ENCODE data around the gene MLANA.

The MLANA gene

GRCh38 chr9:5870020-5870339 is 20.7 kb upstream of the MLANA start:
- Histone ChIP-seq H3K4me1 (ENCODE audit: insufficient read depth, low read length, poor library complexity, severe bottlenecking) (peaks cover 13% of the 10 kb centered on the region), H3K79me2 (ENCODE audit: insufficient read depth, low read length) (no peaks in the 10 kb centered on the region), H3K9ac (ENCODE audit: low read depth, low read length, poor library complexity, severe bottlenecking) (no peak overlapping the region), H3K9me2 (replicated peaks; ENCODE audit: low read depth, low read length) (no peaks in the 10 kb centered on the region), H4K20me1 (ENCODE audit: insufficient read depth, low read length, poor library complexity, severe bottlenecking) (no peaks in the 10 kb centered on the region), H3F3A (ENCODE audit: low read depth) (no peaks in the 10 kb centered on the region), H2AFZ (ENCODE audit: low read length) (peak overlapping the region; percentile 29; the same call in 1 of the 2 replicates), H3K4me3 (ENCODE audit: low read length, poor library complexity, severe bottlenecking) (no peak overlapping the region), H3K4me2 (ENCODE audit: low read depth, low read length, poor library complexity, severe bottlenecking) (no peak overlapping the region), H3K27me3 (ENCODE audit: insufficient read depth, low read length, poor library complexity, severe bottlenecking) (no peaks in the 10 kb centered on the region), H3K9me3 (ENCODE audit: insufficient read depth, low read depth, low read length) (no peaks in the 10 kb centered on the region), H3K36me3 (ENCODE audit: insufficient read depth, low read length) (no peaks in the 10 kb centered on the region)
- TF ChIP-seq EZH2phosphoT487 (IDR thresholded peaks at IDR 0.05; ENCODE audit: borderline replicate concordance) = no peak
- TF ChIP-seq CTCF (conservative IDR thresholded peaks at IDR 0.05; ENCODE audit: low read length) = no peak

- no peak overlapping the region for H2AFZ ChIP-seq (ENCODE audit: low read length)
- TF ChIP-seq EZH2phosphoT487 (IDR thresholded peaks at IDR 0.05; ENCODE audit: borderline replicate concordance) (no peak), CTCF (conservative IDR thresholded peaks at IDR 0.05; ENCODE audit: low read length) (no peak)
These were observed 20.0 kb upstream of the MLANA start for GRCh38 chr9:5870691-5871090.

GRCh38 chr9:5871785-5872184 is 18.9 kb upstream of the MLANA start:
- Histone ChIP-seq H3F3A (ENCODE audit: low read depth) (no peaks in the 10 kb centered on the region), H3K4me1 (ENCODE audit: insufficient read depth, low read length, poor library complexity, severe bottlenecking) (peaks cover 26% of the 10 kb centered on the region), H3K4me3 (ENCODE audit: low read length, poor library complexity, severe bottlenecking) (no peak overlapping the region), H4K20me1 (ENCODE audit: insufficient read depth, low read length, poor library complexity, severe bottlenecking) (no peaks in the 10 kb centered on the region), H3K36me3 (ENCODE audit: insufficient read depth, low read length) (no peaks in the 10 kb centered on the region), H2AFZ (ENCODE audit: low read length) (peak overlapping the region; percentile 42; the same call in 1 of the 2 replicates), H3K9me2 (replicated peaks; ENCODE audit: low read depth, low read length) (no peaks in the 10 kb centered on the region), H3K9ac (ENCODE audit: low read depth, low read length, poor library complexity, severe bottlenecking) (no peak overlapping the region), H3K27me3 (ENCODE audit: insufficient read depth, low read length, poor library complexity, severe bottlenecking) (no peaks in the 10 kb centered on the region), H3K79me2 (ENCODE audit: insufficient read depth, low read length) (no peaks in the 10 kb centered on the region), H3K4me2 (ENCODE audit: low read depth, low read length, poor library complexity, severe bottlenecking) (no peak overlapping the region), H3K9me3 (ENCODE audit: insufficient read depth, low read depth, low read length) (no peaks in the 10 kb centered on the region)
- TF ChIP-seq CTCF (conservative IDR thresholded peaks at IDR 0.05; ENCODE audit: low read length) (no peak), EZH2phosphoT487 (IDR thresholded peaks at IDR 0.05; ENCODE audit: borderline replicate concordance) (no peak)

More at GRCh38 chr9:5870691-5871090, 20.0 kb upstream of the MLANA start:
- no peaks in the 10 kb centered on the region for H3K9me2 ChIP-seq (replicated peaks; ENCODE audit: low read depth, low read length)
- no peaks in the 10 kb centered on the region for H3F3A ChIP-seq (ENCODE audit: low read depth)
- no peaks in the 10 kb centered on the region for H3K36me3 ChIP-seq (ENCODE audit: insufficient read depth, low read length)
- no peak overlapping the region for H3K4me3 ChIP-seq (ENCODE audit: low read length, poor library complexity, severe bottlenecking)
- H3K27me3 ChIP-seq (ENCODE audit: insufficient read depth, low read length, poor library complexity, severe bottlenecking) = no peaks in the 10 kb centered on the region
- H3K9me3 ChIP-seq (ENCODE audit: insufficient read depth, low read depth, low read length) = no peaks in the 10 kb centered on the region
- peaks cover 16% of the 10 kb centered on the region for H3K4me1 ChIP-seq (ENCODE audit: insufficient read depth, low read length, poor library complexity, severe bottlenecking)
- H4K20me1 ChIP-seq (ENCODE audit: insufficient read depth, low read length, poor library complexity, severe bottlenecking) = no peaks in the 10 kb centered on the region
- H3K79me2 ChIP-seq (ENCODE audit: insufficient read depth, low read length) = no peaks in the 10 kb centered on the region
- no peak overlapping the region for H3K9ac ChIP-seq (ENCODE audit: low read depth, low read length, poor library complexity, severe bottlenecking)
- no peak overlapping the region for H3K4me2 ChIP-seq (ENCODE audit: low read depth, low read length, poor library complexity, severe bottlenecking)
